IPS-18a (cell line): ENCODE results near the gene TTC23.

Source experiments
- H3K27ac ChIP-seq: one replicate; pipeline ENCODE4 v1.5.1; 2013; ENCODE audit warnings: low read length
- H3K27me3 ChIP-seq: one replicate; pipeline ENCODE4 v1.6.1; 2013; ENCODE audit warnings: mild to moderate bottlenecking, low read length; ENCODE audit not compliant: control insufficient read depth, insufficient read depth
- H3K36me3 ChIP-seq: one replicate; pipeline ENCODE4 v1.6.1; 2013; ENCODE audit warnings: low read depth, low read length; ENCODE audit not compliant: control insufficient read depth
- H3K4me1 ChIP-seq: one replicate; pipeline ENCODE4 v1.6.1; 2013; ENCODE audit warnings: low read depth, low read length; ENCODE audit not compliant: control insufficient read depth
- H3K4me3 ChIP-seq: one replicate; pipeline ENCODE4 v1.5.1; 2013; ENCODE audit warnings: low read length
- H3K9ac ChIP-seq: one replicate; pipeline ENCODE4 v1.6.1; 2013; ENCODE audit warnings: mild to moderate bottlenecking, low read length, moderate library complexity
- H3K9me3 ChIP-seq: one replicate; pipeline ENCODE4 v1.6.1; 2013; ENCODE audit warnings: low read depth, low read length; ENCODE audit not compliant: control insufficient read depth

The TTC23 gene

DNA sequence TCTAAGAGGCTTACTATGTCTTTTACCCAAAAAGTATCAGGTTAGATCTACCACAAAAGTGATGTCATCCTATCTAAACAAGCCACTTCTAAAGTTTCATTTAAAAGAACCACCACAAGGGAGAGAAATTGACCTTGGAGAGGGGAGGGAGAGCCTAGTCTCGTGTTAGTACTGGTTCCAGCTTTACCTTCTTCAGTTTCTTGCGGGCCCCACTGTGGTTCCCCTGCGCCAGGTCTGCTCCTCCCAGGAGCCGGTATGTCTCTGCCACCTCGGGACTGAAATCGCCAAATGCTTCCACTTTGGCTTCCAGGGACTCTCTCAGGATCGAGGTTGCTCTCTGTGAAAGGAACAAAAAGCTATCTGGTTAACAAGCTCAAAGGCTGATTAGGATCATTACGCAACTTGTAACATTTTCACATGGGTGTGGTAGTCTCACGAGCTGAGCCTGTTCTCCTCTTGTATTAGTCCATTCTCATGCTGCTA, 93.4 kb downstream of the TTC23 start:
- Histone ChIP-seq H3K9me3 (no peaks in the 10 kb centered on the region), H3K4me1 (peaks cover 7% of the 10 kb centered on the region), H3K9ac (no peak overlapping the region), H3K4me3 (no peak overlapping the region), H3K36me3 (no peaks in the 10 kb centered on the region), H3K27ac (no peak overlapping the region), H3K27me3 (no peaks in the 10 kb centered on the region)

DNA sequence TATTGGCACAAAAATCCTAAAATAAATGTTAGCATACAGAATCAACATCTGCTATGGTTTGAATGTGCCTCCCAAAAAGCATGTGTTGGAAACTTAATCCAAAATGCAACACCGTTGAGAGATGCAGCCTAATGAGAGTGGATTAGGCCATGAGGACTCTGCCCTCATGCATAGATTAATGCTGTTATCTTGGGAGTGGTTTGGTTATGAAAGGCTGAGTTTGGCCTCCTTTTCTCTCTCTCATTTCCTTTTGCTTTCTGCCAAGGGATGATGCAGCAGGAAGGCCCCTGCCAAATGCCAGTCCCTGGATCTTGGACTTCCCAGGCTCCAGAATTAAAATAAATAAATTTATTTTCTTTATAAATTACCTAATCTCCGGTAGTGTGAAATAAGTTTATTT, 95.1 kb downstream of the TTC23 start:
- H3K9me3 ChIP-seq = no peaks in the 10 kb centered on the region
- H3K27ac ChIP-seq = no peak overlapping the region
- no peaks in the 10 kb centered on the region for H3K36me3 ChIP-seq
- H3K27me3 ChIP-seq = no peaks in the 10 kb centered on the region
- no peak overlapping the region for H3K9ac ChIP-seq
- H3K4me3 ChIP-seq = no peak overlapping the region
- peaks cover 7% of the 10 kb centered on the region for H3K4me1 ChIP-seq

DNA sequence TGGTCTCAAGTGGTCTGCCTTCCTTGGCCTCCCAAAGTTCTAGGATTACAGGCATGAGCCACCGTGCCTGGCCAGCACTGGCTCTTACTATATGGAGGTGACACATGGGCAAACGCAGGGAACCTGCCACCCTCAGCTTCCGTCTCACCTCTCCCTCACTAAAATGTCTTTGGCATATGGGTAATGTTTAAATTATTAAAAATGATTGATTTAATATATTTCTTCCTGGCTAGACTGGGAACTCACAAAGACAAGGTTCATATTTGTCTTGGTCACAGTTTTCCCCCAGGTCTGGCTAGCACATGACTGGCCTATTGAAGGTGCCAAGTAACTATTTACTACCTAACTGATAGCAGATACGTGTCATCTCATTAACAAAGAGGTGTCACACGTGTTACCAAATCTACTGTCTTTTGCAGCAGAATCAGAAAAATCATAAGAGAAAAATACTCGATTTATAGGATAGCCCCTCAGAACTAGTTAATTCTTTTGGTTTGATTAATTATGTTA, 96.3 kb downstream of the TTC23 start:
- Histone ChIP-seq H3K9ac (no peak overlapping the region), H3K4me1 (peaks cover 7% of the 10 kb centered on the region), H3K36me3 (no peaks in the 10 kb centered on the region), H3K4me3 (no peak overlapping the region), H3K27ac (no peak overlapping the region), H3K9me3 (no peaks in the 10 kb centered on the region), H3K27me3 (no peaks in the 10 kb centered on the region)

DNA sequence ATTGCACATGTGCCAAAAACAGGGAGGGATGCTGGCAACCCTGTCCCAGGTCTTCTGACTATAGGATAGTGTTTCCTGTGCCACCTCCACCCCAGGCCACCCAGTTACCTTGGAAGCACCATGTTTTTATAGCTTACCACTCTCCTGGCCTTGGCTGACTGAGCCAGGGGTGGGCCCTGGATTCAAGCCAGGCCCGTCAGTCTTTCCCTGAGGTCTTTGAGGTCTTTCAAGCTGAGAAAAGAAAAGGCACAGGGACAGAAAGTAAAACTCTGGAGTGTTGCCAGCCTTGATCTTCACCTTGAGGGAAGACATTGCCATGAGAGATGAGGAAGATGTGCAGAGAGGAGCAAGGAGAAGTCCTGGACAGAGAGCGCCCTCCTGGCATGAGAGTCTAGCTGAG, 98.2 kb downstream of the TTC23 start:
- Histone ChIP-seq H3K9ac (no peak overlapping the region), H3K36me3 (no peaks in the 10 kb centered on the region), H3K4me1 (peaks cover 7% of the 10 kb centered on the region), H3K27ac (no peak overlapping the region), H3K27me3 (no peaks in the 10 kb centered on the region), H3K9me3 (no peaks in the 10 kb centered on the region), H3K4me3 (no peak overlapping the region)

DNA sequence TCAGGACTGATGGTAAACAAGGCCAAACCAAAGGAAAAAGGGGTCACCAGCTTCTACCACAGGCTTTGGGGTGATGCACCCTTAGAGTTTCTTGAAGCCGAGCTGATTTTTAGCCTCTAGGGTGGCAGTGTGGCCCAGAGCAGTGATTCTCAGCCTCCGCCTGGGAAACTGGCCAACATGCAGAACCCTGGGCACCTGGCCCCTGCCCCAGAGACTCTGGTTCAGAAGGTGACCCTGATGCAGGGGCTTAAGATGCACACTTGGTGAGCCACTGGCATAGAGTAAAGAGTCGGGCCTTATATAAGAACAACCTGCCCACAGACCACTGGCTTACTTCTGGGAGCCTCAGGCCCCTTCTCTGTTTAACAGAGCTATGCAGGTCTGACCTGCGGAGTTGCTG, 100.0 kb downstream of the TTC23 start:
- Histone ChIP-seq H3K27me3 (no peaks in the 10 kb centered on the region), H3K36me3 (no peaks in the 10 kb centered on the region), H3K4me1 (peaks cover 7% of the 10 kb centered on the region), H3K27ac (no peak overlapping the region), H3K9me3 (no peaks in the 10 kb centered on the region), H3K4me3 (no peak overlapping the region), H3K9ac (no peak overlapping the region)

DNA sequence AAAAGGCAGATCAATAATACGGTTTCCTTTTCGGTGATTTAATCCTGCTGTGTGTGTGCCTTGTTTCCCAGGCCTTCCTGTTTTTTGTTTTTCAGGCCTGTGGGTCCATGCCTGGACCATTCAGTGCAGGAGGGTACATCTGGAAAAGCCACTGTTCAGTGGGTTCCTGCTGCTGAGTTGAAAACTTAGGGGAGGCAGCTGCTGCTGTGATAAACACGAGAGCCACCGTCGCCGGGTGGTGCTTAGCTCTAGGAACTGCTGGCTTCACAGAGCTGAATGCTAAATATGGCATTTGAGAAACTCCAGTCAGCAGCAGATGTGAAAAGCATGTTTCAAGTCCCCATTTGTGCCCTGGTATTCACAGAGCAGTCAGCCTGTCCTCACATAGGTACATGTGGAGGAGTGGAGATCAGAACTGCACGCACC, 100.5 kb downstream of the TTC23 start:
- no peak overlapping the region for H3K9ac ChIP-seq
- H3K4me3 ChIP-seq = no peak overlapping the region
- no peaks in the 10 kb centered on the region for H3K9me3 ChIP-seq
- H3K36me3 ChIP-seq = no peaks in the 10 kb centered on the region
- H3K4me1 ChIP-seq = peaks cover 4% of the 10 kb centered on the region
- H3K27me3 ChIP-seq = no peaks in the 10 kb centered on the region
- no peak overlapping the region for H3K27ac ChIP-seq

- Histone ChIP-seq H3K4me1 (peaks cover 24% of the 10 kb centered on the region), H3K27me3 (no peaks in the 10 kb centered on the region), H3K36me3 (no peaks in the 10 kb centered on the region), H3K4me3 (no peak overlapping the region), H3K9me3 (no peaks in the 10 kb centered on the region), H3K27ac (no peak overlapping the region), H3K9ac (no peak overlapping the region)
Observed at GRCh38 chr15:99146661-99147060, 102.7 kb downstream of the TTC23 start.

DNA sequence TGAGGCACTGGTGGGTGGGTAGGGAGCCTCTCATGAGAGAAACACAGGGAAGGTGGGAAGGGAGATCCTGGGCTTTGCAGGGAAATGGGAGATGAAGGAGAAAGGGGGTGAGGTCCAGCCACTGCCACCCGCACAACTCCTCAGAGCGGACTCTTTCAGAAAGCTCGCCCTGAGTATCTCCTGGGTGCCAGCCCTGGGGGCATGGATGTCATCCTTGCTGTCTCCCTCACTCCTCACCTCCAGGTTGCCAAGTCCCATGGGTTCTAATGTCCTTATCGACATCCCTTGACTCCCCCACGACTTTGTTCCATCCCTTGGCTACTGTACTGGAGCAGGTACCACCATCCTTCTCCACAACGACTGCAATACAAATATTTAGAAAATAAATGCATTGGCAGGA, 103.6 kb downstream of the TTC23 start:
- Histone ChIP-seq H3K4me3 (no peak overlapping the region), H3K27ac (no peak overlapping the region), H3K36me3 (no peaks in the 10 kb centered on the region), H3K4me1 (peaks cover 24% of the 10 kb centered on the region), H3K9ac (no peak overlapping the region), H3K27me3 (no peaks in the 10 kb centered on the region), H3K9me3 (no peaks in the 10 kb centered on the region)

- Histone ChIP-seq H3K27me3 (no peaks in the 10 kb centered on the region), H3K4me1 (peaks cover 24% of the 10 kb centered on the region), H3K27ac (no peak overlapping the region), H3K36me3 (no peaks in the 10 kb centered on the region), H3K9ac (no peak overlapping the region), H3K9me3 (no peaks in the 10 kb centered on the region), H3K4me3 (no peak overlapping the region)
Observed at GRCh38 chr15:99145005-99145404, 104.4 kb downstream of the TTC23 start.

DNA sequence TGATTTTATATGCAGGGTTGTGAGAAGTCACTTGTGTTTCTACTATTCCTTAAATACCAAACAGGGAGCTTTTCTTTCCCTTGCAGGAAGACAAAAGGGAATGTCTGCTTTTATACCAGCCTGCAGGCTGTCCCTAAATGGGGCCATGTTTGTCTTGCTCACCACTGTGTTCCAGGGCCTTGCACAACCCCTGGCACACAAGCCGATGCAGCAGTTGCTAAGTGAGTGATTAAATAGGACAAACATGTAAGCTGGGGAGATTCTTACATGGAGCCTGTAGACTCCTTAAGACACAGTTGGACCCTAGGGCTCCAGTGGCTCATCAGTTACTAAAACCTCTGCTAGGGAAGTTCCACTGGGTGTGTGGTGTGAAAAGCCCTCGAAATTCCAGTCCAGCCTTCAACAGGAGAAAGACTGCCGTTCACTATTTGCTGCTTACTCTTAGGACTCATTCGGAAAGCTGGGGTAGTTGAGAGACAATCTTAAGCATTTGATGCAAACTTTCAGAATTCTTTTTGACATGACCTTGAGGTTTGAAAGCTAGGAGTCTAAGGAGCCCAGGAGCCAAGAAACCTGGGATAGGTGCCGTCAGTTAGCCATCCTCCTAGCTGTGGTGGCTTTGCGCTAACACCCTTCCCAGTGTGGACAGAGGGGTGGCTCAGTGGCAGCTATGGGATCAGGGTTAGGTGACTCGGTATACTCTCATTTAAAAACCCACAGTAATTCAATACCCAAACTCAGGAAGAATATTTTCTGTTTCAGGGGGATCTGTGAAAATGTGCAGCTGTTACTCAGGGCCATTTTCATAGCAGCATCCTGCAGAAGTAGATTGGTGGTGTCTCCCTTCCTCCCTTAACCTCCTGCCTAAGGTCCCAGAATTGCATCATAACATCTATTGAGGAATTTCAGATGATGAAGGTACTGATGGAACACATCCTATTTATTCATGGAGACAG, 105.4 kb downstream of the TTC23 start:
- H3K9ac ChIP-seq = no peak overlapping the region
- H3K36me3 ChIP-seq = no peaks in the 10 kb centered on the region
- H3K9me3 ChIP-seq = no peaks in the 10 kb centered on the region
- no peaks in the 10 kb centered on the region for H3K27me3 ChIP-seq
- peaks cover 24% of the 10 kb centered on the region for H3K4me1 ChIP-seq
- H3K27ac ChIP-seq = no peak overlapping the region
- no peak overlapping the region for H3K4me3 ChIP-seq

DNA sequence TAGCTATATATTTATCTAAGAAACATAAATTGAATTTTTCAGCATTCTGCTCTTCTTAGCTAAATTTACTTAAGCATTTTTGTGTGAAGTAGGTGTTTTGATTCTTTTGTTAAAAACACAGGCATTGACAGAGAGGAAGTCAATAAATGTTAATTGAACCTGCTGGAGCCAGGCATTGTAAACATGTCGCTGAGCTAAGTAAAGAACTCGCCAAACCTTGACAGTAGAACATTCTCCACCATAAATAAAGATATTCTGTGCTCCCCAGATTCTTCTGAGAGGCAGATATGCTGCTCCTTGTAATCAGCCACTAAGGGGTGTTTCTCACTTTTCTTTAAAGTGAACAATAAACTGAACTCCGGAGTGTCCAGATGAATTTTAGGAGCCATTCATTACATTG, 106.1 kb downstream of the TTC23 start:
- Histone ChIP-seq H3K4me3 (no peak overlapping the region), H3K27me3 (no peaks in the 10 kb centered on the region), H3K27ac (no peak overlapping the region), H3K9me3 (no peaks in the 10 kb centered on the region), H3K9ac (no peak overlapping the region), H3K4me1 (peaks cover 24% of the 10 kb centered on the region), H3K36me3 (no peaks in the 10 kb centered on the region)

GRCh38 chr15:99142562-99142961, 106.8 kb downstream of the TTC23 start:
- Histone ChIP-seq H3K9me3 (no peaks in the 10 kb centered on the region), H3K4me1 (peaks cover 24% of the 10 kb centered on the region), H3K9ac (no peak overlapping the region), H3K27ac (no peak overlapping the region), H3K36me3 (no peaks in the 10 kb centered on the region), H3K27me3 (no peaks in the 10 kb centered on the region), H3K4me3 (no peak overlapping the region)
